IPS-11a (cell line): ENCODE measurements around the gene ZNF629.
A peak's percentile ranks its signal among the peaks of the same experiment; 100 is the strongest.
"Not testable (repeated sequence)": the region's sequence is repeated elsewhere in the genome, so short reads cannot be mapped to it uniquely, and the experiment has no call there.

Source experiments
- H3K4me3 ChIP-seq: one replicate; pipeline ENCODE4 v1.5.1; 2013; ENCODE audit warnings: low read depth, low read length, control low read depth

ZNF629 gene

DNA sequence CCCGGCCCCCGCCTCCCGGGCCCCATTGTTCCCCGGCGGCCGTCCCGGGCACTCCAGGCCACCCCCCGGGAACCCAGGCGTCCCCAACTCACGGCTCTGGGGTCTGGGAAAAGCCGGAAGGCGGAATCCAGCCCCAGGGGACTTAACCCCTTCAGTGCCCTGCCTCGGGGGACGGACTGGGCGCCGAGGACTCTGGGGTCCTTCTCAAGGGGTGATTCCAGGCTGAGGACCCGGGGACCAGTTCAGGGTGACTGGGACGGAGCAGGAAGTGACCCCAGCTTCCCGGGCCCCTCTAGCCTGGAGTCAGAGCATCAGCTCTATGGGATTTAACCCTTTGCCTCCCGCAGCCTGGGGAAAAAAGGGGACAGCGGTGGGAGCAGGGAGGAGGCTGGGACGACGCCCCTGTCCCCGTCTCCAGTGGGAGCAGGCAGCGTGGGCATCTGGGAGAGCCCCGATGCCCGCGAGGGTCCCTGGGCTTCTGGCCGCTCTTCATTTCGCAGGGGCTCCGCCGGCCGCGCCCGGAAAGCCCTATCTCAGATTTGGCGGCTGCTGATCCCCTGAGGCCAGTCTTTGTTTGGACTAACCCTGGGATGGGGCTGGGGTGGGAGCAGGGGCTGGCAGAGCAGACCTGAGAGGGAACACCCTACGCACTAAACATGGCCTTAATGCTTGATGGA is at the start of gene ZNF629:
Gene ZNF629 (minus strand): TSS at position 270 of the 677 bp plus-strand sequence. CDS start 2,723 bp downstream, outside the sequence.
- H3K4me3 ChIP-seq, result peak within 1 kb of the TSS; percentile 83

DNA sequence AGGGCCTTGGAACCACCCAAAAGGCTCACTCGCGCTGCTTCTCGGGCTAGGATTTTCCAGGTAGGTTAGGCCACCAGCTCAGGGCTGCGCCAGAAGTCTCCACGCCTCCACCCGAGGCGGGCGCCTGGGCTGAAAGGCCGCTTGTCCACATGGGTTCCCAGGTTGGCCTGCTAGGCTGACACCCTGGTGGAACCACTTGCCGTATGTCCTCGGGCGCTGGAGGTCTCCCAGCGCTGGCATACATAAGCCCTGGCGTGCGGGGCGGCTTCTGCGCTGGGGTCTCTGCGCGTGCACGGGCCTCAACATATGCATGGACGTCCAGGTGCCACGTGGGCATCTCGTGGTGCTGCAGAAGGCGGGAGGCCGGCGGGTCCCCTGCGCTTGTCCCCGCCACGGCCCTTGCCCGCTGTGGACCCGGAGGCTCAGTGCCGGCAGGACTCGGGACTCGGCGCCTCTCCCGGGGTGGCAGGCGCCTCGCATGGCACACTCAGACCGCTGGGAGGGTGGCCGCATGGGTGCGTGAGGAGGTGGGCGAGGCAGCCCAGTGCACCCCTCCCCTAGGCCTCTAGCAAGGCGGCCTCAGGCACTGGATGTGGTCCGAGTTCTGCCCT is 47.2 kb upstream of the ZNF629 start:
- H3K4me3 ChIP-seq, result no peak overlapping the region

DNA sequence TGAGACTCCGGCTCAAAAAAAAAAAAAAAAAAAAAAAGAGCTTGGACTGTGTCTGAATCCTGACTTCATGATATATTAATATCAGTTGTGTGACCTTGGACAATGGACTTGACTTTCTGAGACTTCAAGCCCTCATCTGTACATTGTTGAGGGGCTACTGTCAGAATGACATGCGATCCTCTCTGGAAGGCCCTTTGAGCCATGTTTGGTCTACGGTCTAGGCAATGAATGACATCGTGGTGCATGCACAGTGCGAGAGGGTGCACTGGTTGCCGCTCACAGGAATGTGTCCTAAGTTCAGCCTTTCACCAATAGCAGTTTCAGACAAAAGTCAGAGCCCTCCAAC is 43.0 kb upstream of the ZNF629 start:
- no peak overlapping the region for H3K4me3 ChIP-seq

DNA sequence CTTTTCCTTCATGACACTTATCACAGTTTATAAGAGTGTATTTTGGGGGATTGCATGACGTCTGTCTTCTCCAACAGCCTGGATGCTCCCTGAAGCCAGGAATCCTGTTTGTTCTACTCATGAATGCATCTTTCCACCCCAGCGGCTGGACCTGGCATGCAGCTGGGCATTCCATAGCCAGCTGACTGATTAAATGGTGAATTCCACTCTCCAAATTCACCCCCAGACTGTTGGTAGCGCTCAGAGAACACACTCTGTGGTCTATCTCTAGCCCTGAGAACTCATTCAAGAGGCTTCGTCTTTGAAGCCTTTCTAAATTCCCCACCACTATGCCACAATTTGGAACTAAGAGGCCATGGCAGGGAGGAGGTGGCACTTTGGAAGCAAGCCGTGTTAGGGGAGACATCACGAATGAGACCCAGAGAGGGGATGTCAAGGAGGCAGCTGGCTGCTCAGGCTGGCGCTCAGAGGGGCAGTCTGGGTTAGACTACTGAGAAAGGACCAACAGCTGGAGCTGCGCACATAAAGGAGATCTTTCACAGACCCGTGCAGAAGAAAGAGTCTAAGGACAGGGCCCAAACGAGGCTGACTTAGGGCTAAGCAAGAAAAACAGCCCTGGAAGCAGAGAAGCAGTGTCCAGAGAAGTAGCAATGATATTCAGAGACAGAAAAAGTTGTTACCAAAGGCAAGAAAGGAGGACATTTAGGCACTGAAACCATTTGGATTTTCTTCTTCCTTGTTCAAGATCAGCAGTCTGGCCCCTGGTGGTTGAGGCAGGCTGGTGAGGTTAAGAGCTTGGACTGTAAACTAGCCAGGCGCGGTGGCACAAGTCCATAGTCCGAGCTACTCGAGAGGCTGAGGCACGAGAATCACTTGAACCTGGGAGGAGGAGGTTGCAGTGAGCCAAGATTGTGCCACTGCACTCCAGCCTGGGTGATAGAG is 42.4 kb upstream of the ZNF629 start:
- no peak overlapping the region for H3K4me3 ChIP-seq

DNA sequence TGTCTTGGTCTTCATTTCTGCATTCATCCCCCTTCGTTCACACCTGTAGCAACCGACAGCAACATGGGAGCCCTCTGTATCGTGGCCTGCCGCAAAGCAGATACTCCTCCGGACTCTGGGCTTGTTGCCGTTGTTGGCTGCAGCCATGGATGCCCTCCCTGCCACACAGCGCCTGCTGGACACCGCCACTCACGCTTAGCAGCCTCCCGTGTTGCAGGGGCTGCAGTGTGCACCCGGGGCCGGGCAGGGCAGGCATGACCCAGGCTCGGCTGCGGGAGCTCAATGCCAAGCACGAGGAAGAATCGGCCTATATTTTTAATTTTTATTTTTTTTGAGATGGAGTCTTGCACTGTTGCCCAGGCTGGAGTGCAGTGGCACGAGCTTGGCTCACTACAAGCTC is 34.9 kb upstream of the ZNF629 start:
- H3K4me3 ChIP-seq, result no peak overlapping the region

DNA sequence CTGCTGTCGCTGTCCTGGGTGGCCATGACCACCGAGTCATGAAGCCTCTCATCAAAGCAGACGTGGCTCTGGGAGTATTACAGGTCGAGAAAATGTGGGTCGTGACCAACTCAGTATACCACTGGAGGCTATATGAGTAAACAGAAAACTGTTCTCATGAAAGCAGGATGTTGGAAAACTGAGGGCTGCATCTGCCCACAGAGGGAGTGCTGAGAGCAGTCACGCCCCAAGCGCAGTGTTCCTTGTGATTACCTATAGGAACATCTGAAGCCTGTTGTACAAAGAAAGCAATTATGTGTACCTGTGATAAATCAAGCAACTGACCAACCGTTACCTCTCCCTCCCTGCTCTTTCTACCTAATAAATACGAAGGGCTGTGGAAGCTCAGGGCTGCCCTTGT is 34.4 kb upstream of the ZNF629 start:
- H3K4me3 ChIP-seq, result not testable (repeated sequence)

DNA sequence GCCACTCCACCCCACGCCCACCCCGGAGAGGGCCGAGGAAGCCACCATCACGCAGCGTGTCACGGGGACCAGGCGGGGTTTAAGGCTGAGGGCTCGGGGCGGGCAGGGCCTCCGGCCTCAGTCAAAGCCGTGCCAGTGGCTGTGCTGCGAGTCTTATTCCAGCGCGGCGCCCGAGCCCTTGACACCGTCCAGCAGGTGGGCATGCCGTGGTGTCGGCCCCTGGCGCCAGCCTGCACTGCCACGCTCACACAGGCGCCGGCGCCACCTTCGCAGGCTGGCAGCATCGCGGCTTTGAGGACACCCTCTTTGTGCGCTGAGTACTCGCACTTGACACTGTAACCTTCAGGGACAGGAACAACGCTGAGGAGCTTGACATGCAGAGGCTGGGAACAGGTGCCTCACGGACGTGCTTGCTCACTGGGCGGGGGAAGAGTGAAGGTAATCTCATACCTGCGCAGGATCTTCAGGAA is 34.0 kb upstream of the ZNF629 start:
- H3K4me3 ChIP-seq, result no peak overlapping the region

DNA sequence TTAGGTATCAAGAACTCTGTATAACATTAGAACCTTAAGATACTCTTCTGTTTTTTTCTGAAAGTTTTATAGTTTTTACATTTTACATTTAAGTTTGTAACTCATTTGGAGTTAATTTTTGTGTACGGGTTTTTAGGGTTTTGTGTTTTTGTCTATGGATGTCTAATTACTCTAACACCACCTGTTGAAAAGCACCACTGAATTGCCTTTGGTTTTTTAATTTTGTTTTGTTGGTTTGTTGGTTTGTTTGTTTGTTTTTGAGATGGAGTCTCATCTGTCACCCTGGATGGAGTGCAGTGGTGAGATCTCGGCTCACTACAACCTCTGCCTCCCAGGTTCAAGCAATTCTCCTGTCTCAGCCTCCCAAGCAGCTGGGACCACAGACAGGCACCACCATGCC is 29.8 kb upstream of the ZNF629 start:
- H3K4me3 ChIP-seq, result no peak overlapping the region

DNA sequence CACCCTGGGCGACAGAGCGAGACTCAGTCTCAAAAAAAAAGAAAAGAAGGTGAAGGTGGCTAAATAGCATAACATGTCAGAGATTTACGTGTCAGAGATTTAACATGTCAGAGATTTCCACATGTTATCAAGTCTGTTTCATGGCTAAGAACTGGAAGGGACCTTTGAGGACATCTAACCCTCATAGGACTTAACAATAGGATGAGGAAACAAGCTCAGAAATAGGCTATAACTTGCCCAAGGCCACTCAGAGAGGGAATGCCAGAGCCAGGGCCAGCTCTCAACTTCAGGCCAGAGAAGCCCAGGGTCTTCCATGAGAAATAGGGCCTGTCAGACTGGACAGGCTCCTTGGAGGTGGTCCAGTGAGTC is 26.8 kb upstream of the ZNF629 start:
- H3K4me3 ChIP-seq, result peak overlapping the region; percentile 18

DNA sequence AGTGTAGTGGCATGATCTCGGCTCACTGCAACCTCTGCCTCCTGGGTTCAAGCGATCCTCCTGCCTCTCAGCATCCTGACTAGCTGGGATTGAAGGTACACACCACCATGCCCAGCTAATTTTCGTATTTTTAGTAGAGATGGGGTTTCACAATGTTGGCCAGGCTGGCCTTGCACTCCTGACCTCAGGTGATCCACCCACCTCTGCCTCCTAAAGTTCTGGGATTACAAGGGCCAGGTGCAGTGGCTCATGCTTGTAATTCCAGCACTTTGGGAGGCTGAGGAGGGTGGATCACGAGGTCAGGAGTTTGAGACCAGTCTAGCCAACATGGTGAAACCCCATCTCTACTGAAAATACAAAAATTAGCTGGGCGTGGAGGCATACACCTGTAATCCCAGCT is 22.7 kb upstream of the ZNF629 start:
- not testable (repeated sequence) for H3K4me3 ChIP-seq

DNA sequence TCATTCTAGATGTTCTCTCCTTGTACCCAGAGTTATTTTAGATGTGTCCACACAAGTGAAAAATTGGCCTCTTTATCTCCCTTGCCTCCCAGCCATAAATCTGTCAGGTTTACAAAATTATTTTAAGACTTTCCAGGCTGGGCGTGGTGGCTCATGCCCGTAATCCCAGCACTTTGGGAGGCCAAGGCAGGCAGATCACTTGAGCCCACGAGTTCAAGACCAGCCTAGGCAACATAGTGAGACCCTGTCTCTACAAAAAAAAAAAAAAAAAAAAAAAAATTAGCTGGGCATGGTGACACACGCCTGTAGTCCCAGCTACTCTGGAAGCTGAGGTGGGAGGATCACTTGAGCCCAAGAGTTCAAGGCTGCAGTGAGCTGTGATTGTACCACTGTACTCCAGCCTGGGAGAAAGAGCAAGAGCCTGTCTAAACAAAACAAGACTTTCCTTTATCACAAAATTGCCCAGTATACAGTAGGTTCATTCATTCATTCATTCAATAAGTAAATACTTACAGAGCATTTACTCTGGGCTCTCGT is 22.0 kb upstream of the ZNF629 start:
- not testable (repeated sequence) for H3K4me3 ChIP-seq

DNA sequence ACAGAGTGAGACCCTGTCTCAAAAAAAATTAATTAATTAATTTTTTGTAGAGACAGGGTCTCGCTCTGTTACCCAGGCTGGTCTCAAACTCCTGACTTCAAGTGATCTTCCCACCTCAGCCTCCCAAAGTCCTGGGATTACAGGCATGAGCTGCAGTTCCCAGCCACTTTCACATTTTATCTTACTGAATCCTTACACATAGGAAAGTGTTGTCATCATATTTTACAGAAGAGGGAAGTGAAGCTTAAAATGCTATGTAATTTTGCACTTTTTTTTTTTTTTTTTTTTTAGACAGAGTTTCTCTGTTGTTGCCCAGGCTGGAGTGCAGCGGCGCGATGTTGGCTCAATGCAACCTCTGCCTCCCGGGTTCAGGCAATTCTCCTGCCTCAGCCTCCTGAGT is 21.1 kb upstream of the ZNF629 start:
- no peak overlapping the region for H3K4me3 ChIP-seq

DNA sequence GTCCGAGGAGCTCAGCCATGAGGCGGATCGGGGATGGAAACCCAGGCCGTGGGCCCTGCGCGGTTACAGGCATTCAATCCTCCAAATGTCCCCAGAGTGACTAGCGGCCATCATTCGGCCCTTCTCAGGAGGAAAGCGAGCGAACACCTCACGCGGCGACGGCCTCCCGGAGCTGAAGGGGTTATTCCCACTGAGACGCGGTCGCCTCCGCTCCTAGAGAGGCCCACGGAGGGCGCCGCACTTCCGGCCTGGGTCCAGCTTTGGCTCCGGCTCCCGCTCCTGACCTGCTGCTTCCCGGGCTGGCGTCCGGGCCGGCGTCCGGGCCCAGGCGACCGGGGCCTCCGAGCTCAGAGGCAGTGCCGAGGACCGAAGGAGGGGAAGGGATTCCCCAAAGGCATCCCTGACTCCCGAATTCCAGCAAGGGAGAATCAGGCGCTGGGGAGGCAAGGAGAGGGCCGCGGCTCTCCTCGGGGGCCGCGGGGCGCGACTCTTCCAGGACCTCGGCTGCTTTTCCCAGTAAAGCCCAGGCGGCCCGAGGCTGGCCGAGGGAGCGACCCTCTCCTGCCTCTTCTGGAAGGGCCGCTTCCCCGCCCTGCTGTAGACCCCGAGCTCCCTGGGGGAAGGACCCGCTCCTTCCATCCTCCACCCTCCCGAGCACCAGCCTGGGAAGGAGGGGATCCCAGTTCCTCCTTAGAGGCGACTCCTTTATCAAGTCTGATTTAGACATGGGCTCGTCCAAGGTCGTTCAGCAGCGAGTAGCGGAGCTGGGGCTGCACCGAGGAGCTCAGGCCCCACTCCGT is 18.6 kb upstream of the ZNF629 start:
- peak overlapping the region; percentile 62 for H3K4me3 ChIP-seq

DNA sequence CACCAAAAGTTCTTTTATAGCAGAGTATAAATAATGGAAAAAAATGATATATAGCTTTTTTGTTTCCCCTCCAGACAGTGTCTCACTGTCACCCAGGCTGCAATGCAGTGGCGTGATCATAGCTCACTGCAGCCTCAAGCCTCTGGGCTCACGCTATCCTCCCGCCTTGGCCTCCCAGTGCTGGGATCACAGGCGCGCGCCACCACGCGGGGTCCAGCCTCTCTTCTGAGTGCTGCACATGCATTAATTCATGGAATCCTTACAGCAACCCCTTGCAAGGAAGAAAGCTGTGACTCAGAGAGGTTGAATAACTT is 18.0 kb upstream of the ZNF629 start:
- peak overlapping the region; percentile 62 for H3K4me3 ChIP-seq

DNA sequence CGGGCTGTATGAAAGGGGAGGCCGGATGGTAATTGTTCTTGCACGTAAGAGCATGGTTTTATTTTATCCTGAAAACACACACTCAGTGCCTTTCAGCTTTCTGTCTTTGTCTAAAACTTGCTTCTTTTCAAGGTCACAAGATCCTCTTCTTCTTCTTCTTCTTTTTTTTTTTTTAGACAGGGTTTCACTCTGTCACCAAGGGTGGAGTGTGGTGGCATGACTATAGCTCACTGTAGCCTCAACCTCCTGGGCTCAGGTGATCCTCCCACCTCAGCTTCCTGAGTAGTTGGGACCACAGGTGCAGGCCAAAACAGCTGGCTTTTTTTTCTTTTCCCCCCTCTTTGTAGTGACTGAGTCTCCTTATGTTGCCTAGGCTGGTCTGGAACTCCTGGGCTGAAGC is 15.9 kb upstream of the ZNF629 start:
- no peak overlapping the region for H3K4me3 ChIP-seq

DNA sequence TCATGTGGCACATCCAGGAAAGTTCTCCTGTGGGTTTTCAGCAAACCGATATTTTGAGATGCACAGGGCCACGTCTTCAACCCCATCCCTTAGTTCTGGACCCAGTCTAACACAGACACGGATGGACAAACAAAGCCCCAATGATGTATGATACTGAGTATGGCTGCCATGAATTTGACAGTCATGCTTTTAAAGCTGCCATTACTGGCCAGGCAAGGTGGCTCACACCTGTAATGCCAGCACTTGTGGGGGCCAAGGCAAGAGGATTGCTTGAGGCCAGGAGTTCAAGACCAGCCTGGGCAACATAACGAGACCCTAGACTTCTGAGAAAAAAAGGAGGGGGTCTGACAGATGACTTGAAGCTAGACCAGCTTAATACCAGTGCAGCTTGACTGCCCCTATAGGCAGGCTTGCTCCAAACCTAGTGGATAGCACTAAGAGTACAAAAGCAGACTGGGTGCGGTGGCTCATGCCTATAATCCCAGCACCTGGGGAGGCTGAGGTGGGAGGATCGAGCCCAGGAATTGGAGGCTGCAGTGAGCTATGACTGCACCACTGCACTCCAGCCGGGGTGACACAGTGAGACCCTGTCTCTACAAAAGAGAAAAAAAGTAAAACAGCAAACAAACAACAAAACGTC is 10.8 kb upstream of the ZNF629 start:
- no peak overlapping the region for H3K4me3 ChIP-seq

DNA sequence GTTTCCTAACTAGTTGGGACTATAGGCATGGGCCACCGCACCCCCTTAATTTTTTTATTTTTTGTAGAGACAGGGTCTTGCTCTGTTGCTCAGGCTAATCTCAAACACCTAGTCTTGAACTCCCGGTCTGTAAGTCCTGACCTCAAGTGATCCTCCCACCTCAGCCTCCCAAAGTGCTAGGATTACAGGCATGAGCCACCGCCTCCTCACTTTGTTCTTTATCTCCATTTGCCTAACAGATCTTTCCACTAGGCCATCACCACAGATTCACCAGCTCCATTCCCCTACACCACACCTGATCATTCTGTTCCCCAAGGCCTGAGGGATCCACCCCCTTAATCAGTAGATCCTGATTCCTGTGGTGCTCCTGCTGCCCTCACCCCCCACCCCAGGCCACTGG is 7.6 kb upstream of the ZNF629 start:
- H3K4me3 ChIP-seq, result no peak overlapping the region

DNA sequence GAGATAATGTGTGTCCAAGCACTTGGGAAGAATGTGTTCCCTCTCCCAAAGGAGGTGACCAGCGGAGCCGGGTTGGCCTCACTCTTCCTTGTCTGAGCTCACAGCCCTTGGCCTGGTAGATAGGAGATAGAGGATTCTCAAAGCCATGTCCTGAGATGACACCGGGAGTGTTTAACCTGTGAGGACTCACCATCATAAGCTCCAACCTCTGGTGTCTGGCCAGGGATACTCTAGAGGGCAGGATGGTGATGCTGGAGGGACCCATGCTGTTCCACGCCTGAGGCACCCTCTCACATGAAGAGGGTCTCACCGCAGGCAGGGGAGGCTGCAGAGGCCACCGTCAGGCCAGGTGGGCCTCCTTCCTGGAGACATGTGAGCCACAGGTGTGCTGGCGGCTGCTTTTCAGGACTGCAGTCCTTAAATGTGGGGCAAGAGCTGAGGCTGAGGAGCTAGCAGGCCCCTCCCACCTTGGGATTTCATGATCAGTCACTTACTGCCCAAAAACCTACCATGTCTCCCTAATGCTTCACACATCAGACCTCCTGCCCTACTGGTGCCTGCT is 6.6 kb upstream of the ZNF629 start:
- no peak overlapping the region for H3K4me3 ChIP-seq

DNA sequence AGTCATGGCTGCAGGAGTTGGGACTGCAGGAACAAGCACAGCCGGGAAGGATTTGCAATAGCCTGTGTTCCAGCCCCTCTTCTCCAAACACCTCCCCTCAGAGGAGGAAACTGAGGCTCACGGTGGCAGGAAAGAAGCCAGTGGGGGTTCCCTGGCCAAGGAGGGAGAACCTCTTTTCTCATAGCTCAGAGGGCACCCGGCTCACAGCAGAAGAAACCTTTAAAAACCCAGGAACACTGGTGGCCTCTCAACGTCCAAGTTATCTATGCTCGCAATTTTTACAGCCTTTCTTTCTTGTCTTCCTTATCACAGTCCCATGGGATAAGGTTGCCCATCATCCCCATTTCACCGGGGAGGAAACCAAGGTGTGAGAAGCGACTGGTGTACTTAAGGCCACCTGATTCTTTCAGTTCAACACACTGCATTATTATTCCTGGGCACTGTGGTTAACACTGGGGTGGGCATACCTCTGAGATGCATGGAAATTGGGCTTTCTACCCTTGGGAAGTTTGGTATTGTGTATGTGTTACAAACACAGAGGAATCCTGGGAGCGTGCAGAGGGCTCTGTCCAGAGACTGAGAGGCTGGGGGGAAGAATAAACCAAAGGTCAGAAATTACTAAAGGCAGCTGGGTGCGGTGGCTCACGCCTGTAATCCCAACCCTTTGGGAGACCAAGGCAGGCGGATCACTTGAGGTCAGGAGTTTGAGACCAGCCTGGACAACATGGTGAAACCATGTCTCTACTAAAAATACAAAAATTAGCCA is 791 bp upstream of the ZNF629 start:
- H3K4me3 ChIP-seq, result peak overlapping the region; percentile 83
